ENCODE results near the gene CACNA2D4. TPM values are rescaled to one million over a fixed set of nuclear protein-coding genes. Genes with fewer than 3 reads are reported as not detected.

The CACNA2D4 gene
- total and polyA plus RNA-seq, 2 of the 13 experiments (the other 11 are each of a cell fraction or from before 2014, with no cell fraction given) = 14.2 to 136 TPM

GRCh38 chr12:1766110-1766509, 152.3 kb downstream of the CACNA2D4 start:
- peak; percentile 70 for DNase-seq (ENCODE audit: low spot score)
- 9% methylated on average over 1 of the region's 1 CpG for WGBS (ENCODE audit: low lambda C conversion rate)
- peaks cover 3 to 35% of the 10 kb centered on the region in 2 experiments; a peak in 4 of 5 replicates for H3K36me3 ChIP-seq (replicated peaks in 1 of 2; ENCODE audit: control insufficient read depth in 1 of 2, insufficient read depth in 2 of 2, low read length in 2 of 2)
- no peak overlapping the region for H3K9ac ChIP-seq (ENCODE audit: insufficient read depth, low read depth, low read length)
- BruUV-seq (replicated peaks) = no TSS peak
- no peaks in the 10 kb centered on the region for H3K9me3 ChIP-seq (ENCODE audit: low read length)
- no peak overlapping the region for H3K4me3 ChIP-seq (replicated peaks in 1 of 3; ENCODE audit: insufficient read depth in 1 of 3, low read depth in 2 of 3, low read length in 3 of 3)
- intact Hi-C loops (cut with micrococcal nuclease; ENCODE audit: unreplicated experiment) = loop anchor here (5.0 to 10.0 kb wide), 2 partner anchors 74 to 101 kb away; partner anchors contain the start of gene ADIPOR2
- no peaks in the 10 kb centered on the region for H3K27me3 ChIP-seq (ENCODE audit: control insufficient read depth in 1 of 2, insufficient read depth in 2 of 2, low read length in 2 of 2)
- ChIA-PET CTCF (ENCODE audit: low intra/inter-chr PET ratio, low total read pairs) (no interaction called here), POLR2A (interaction anchor here (1.4 kb wide), 1 partner anchor 75 kb away, joined by 6 read pairs; the partner anchor contains the start of gene ADIPOR2)
- H4K20me1 ChIP-seq (ENCODE audit: insufficient read depth, low read length) = no peaks in the 10 kb centered on the region
- H2AFZ ChIP-seq (ENCODE audit: low read length) = no peak overlapping the region
- peak; percentile 4 for FAIRE-seq
- ATAC-seq = peak; percentile 84
- in situ Hi-C loops (cut with HindIII; ENCODE audit: extremely low pct_ligation_motif_present, low pct_unique_long_range_greater_than_20kb) = no loop called here
- peak overlapping the region; percentile 58 for H3K27ac ChIP-seq (ENCODE audit: extremely low read length, insufficient read depth, low read length)
- H3K4me2 ChIP-seq (ENCODE audit: low read depth, low read length) = peak overlapping the region; percentile 3; the same call in 1 of the 2 replicates
- H3K4me1 ChIP-seq (ENCODE audit: insufficient read depth, low read length) = peaks cover 94% of the 10 kb centered on the region
- H3K79me2 ChIP-seq (ENCODE audit: insufficient read depth, low read length) = peaks cover 96% of the 10 kb centered on the region
- no peak for TF ChIP-seq NFKB2 (CRISPR knock-in tag; IDR thresholded peaks at IDR 0.05; ENCODE audit: borderline replicate concordance)
- peak; percentile 67 for TF ChIP-seq NR2F6 (IDR thresholded peaks at IDR 0.05)
- TF ChIP-seq NR2F6 (CRISPR knock-in tag; IDR thresholded peaks at IDR 0.05) = peak; percentile 68
- TF ChIP-seq, protein P1, sequence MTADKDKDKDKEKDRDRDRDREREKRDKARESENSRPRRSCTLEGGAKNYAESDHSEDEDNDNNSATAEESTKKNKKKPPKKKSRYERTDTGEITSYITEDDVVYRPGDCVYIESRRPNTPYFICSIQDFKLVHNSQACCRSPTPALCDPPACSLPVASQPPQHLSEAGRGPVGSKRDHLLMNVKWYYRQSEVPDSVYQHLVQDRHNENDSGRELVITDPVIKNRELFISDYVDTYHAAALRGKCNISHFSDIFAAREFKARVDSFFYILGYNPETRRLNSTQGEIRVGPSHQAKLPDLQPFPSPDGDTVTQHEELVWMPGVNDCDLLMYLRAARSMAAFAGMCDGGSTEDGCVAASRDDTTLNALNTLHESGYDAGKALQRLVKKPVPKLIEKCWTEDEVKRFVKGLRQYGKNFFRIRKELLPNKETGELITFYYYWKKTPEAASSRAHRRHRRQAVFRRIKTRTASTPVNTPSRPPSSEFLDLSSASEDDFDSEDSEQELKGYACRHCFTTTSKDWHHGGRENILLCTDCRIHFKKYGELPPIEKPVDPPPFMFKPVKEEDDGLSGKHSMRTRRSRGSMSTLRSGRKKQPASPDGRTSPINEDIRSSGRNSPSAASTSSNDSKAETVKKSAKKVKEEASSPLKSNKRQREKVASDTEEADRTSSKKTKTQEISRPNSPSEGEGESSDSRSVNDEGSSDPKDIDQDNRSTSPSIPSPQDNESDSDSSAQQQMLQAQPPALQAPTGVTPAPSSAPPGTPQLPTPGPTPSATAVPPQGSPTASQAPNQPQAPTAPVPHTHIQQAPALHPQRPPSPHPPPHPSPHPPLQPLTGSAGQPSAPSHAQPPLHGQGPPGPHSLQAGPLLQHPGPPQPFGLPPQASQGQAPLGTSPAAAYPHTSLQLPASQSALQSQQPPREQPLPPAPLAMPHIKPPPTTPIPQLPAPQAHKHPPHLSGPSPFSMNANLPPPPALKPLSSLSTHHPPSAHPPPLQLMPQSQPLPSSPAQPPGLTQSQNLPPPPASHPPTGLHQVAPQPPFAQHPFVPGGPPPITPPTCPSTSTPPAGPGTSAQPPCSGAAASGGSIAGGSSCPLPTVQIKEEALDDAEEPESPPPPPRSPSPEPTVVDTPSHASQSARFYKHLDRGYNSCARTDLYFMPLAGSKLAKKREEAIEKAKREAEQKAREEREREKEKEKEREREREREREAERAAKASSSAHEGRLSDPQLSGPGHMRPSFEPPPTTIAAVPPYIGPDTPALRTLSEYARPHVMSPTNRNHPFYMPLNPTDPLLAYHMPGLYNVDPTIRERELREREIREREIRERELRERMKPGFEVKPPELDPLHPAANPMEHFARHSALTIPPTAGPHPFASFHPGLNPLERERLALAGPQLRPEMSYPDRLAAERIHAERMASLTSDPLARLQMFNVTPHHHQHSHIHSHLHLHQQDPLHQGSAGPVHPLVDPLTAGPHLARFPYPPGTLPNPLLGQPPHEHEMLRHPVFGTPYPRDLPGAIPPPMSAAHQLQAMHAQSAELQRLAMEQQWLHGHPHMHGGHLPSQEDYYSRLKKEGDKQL (CRISPR knock-in tag; IDR thresholded peaks at IDR 0.05; ENCODE audit: low read depth) = no peak
- TF ChIP-seq NONO (IDR thresholded peaks at IDR 0.05) = no peak
- no peak for TF ChIP-seq NONO (CRISPR knock-in tag; conservative IDR thresholded peaks at IDR 0.05)
- TF ChIP-seq, protein P2, sequence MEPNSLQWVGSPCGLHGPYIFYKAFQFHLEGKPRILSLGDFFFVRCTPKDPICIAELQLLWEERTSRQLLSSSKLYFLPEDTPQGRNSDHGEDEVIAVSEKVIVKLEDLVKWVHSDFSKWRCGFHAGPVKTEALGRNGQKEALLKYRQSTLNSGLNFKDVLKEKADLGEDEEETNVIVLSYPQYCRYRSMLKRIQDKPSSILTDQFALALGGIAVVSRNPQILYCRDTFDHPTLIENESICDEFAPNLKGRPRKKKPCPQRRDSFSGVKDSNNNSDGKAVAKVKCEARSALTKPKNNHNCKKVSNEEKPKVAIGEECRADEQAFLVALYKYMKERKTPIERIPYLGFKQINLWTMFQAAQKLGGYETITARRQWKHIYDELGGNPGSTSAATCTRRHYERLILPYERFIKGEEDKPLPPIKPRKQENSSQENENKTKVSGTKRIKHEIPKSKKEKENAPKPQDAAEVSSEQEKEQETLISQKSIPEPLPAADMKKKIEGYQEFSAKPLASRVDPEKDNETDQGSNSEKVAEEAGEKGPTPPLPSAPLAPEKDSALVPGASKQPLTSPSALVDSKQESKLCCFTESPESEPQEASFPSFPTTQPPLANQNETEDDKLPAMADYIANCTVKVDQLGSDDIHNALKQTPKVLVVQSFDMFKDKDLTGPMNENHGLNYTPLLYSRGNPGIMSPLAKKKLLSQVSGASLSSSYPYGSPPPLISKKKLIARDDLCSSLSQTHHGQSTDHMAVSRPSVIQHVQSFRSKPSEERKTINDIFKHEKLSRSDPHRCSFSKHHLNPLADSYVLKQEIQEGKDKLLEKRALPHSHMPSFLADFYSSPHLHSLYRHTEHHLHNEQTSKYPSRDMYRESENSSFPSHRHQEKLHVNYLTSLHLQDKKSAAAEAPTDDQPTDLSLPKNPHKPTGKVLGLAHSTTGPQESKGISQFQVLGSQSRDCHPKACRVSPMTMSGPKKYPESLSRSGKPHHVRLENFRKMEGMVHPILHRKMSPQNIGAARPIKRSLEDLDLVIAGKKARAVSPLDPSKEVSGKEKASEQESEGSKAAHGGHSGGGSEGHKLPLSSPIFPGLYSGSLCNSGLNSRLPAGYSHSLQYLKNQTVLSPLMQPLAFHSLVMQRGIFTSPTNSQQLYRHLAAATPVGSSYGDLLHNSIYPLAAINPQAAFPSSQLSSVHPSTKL (CRISPR knock-in tag; IDR thresholded peaks at IDR 0.05) = peak; percentile 67; the same call in 1 of the 2 replicates
- peak; percentile 86; the same call in 1 of the 2 replicates for TF ChIP-seq SIX1 (CRISPR knock-in tag; IDR thresholded peaks at IDR 0.05; ENCODE audit: borderline replicate concordance)
- no peak for TF ChIP-seq ATF2 (CRISPR knock-in tag; IDR thresholded peaks at IDR 0.05)
- TF ChIP-seq ZSCAN31 (CRISPR knock-in tag; IDR thresholded peaks at IDR 0.05; ENCODE audit: low read depth) = no peak
- TF ChIP-seq REPIN1 (CRISPR knock-in tag; IDR thresholded peaks at IDR 0.05; ENCODE audit: borderline replicate concordance, low read depth) = peak; percentile 56; the same call in 1 of the 2 replicates
- no peak for TF ChIP-seq CHD2 (IDR thresholded peaks at IDR 0.05; ENCODE audit: low read depth, low read length)
- TF ChIP-seq FOXA3 (CRISPR knock-in tag; IDR thresholded peaks at IDR 0.05) = 0 out of 2 replicates have a peak, but pooled peaks have one; percentile 38
- TF ChIP-seq HMG20A (CRISPR knock-in tag; IDR thresholded peaks at IDR 0.05; ENCODE audit: borderline replicate concordance) = peak; percentile 24; the same call in 1 of the 2 replicates
